Transverse colon (tissue), 4 donors: Measurements from ENCODE around the gene PRKG1. TPM values are rescaled to one million over a fixed set of nuclear protein-coding genes. Genes with fewer than 3 reads are reported as not detected.

Experiments
- DNase-seq: peaks from one replicate; pipeline ENCODE4 v3.0.0-alpha.2; 2019
- H3K27ac ChIP-seq, 4 donors: fragments of 200-600 bp; sonication (generic); 2 replicates each; pipeline ENCODE4 v1.5.1; 2016 to 2018; ENCODE audit warnings: inconsistent platforms in 4 of 4
- H3K27me3 ChIP-seq: fragments of 200-600 bp; sonication (generic); 2 replicates; pipeline ENCODE4 v1.5.1; 2017; ENCODE audit warnings: inconsistent platforms
- H3K36me3 ChIP-seq, 4 donors: fragments of 200-600 bp; sonication (generic); 2 replicates each; pipeline ENCODE4 v1.5.1; 2017 to 2019; ENCODE audit warnings: inconsistent platforms in 4 of 4
- H3K4me1 ChIP-seq, 4 donors: fragments of 200-600 bp; sonication (generic); 2 replicates each; pipeline ENCODE4 v1.5.1; 2017 to 2020; ENCODE audit warnings: inconsistent platforms in 4 of 4
- H3K4me3 ChIP-seq, 4 donors: fragments of 200-600 bp; sonication (generic); 1 replicate in 1 of 4; 2 replicates in 3 of 4; pipeline versions ENCODE4 v1.5.1 to v1.6.1; 2017 to 2019; ENCODE audit warnings: inconsistent platforms in 4 of 4
- H3K9me3 ChIP-seq, 2 donors: fragments of 200-600 bp; sonication (generic); 2 replicates each; pipeline ENCODE4 v1.5.1; 2017 to 2019; ENCODE audit warnings: inconsistent platforms in 2 of 2
- EP300 ChIP-seq: sonication (generic); formaldehyde crosslinking; IDR thresholded peaks from one replicate; pipeline ENCODE4 v1.6.1; 2017; ENCODE audit warnings: antibody characterized with exemption, low read depth
- POLR2A ChIP-seq: fragments of 450-650 bp; IDR thresholded peaks from one replicate; pipeline ENCODE4 v1.6.1; 2016; ENCODE audit warnings: antibody characterized with exemption, mild to moderate bottlenecking, moderate library complexity
- POLR2AphosphoS5 ChIP-seq, 3 donors: sonication (generic); formaldehyde crosslinking; IDR thresholded peaks; one replicate each; pipeline ENCODE4 v1.6.1; 2016; ENCODE audit warnings: antibody characterized with exemption in 3 of 3
- WGBS, 2 donors: methylation state at CpG; one replicate each; pipeline ENCODE4 v1.1.5; 2018; ENCODE audit warnings: low coverage in 1 of 2; 5-methylcytosine and 5-hydroxymethylcytosine counted together
- in situ Hi-C, 4 donors: fragments of 200-750 bp; cut with MboI; loops; one replicate each; pipeline versions ENCODE4 v1.15.0 to v1.15.1; 2017; ENCODE audit warnings: low sequenced_read_pairs in 3 of 4, low pct_ligation_motif_present in 1 of 4, low pct_unique_long_range_greater_than_20kb in 1 of 4
- intact Hi-C: fragments of 100-400 bp; cut with DNase I; formaldehyde crosslinking; loops from one replicate; pipeline ENCODE4 v1.15.1; 2023; ENCODE audit warnings: low total_unique reads
- total RNA-seq, 4 donors: library from RNA; depleted of rRNA; stranded (reverse); fragments of >200 nt; gene quantifications; one replicate each; pipeline ENCODE4 v1.1.0, GENCODE V29; 2016
- TF ChIP-seq, protein P1 (sequence below), 5 experiments: fragments of 200-600 bp in 3 of 5; fragments of 450-650 bp in 2 of 5; sonication (generic) in 3 of 5; IDR thresholded peaks; 1 replicate in 2 of 5; 2 replicates in 3 of 5; pipeline ENCODE4 v1.5.1; 2016 to 2017; ENCODE audit warnings: antibody characterized with exemption in 5 of 5, inconsistent platforms in 3 of 5, mild to moderate bottlenecking in 2 of 5, moderate library complexity in 1 of 5

The PRKG1 gene
- total RNA-seq, 4 donors from 2014 or later = 17.6 to 30.6 (median 26.9) TPM

DNA sequence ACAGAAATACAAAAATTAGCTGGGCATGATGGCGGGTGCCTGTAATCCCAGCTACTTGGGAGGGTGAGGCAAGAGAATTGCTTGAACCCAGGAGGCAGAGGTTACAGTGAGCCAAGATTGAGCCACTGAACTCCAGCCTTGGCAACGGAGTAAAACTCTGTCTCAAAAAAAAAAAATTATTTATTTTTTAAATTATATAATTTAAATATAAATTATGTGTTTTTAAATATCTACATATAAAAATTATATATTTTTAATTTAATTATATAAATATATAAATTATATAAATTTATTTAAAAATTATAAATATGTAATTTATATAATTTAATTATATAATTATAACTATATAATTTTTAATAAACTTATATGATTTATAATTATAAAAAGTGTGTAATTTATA is 51.2 kb downstream of the PRKG1 start:
- in situ Hi-C loops (no loop called here), intact Hi-C loops (no loop called here)
- WGBS, 2 donors = 94 to 95% methylated on average over 2 of the region's 2 CpGs
- Histone ChIP-seq H3K27ac (no peak overlapping the region), H3K4me1 (no peaks in the 10 kb centered on the region), H3K9me3 (peaks cover 0 to 5% of the 10 kb centered on the region in 2 donors), H3K27me3 (no peaks in the 10 kb centered on the region), H3K36me3 (no peaks in the 10 kb centered on the region), H3K4me3 (no peak overlapping the region)
- TF ChIP-seq EP300 (no peak), POLR2A (no peak), POLR2AphosphoS5 (IDR thresholded peaks at IDR 0.05) (no peak)
- TF ChIP-seq, protein P1, sequence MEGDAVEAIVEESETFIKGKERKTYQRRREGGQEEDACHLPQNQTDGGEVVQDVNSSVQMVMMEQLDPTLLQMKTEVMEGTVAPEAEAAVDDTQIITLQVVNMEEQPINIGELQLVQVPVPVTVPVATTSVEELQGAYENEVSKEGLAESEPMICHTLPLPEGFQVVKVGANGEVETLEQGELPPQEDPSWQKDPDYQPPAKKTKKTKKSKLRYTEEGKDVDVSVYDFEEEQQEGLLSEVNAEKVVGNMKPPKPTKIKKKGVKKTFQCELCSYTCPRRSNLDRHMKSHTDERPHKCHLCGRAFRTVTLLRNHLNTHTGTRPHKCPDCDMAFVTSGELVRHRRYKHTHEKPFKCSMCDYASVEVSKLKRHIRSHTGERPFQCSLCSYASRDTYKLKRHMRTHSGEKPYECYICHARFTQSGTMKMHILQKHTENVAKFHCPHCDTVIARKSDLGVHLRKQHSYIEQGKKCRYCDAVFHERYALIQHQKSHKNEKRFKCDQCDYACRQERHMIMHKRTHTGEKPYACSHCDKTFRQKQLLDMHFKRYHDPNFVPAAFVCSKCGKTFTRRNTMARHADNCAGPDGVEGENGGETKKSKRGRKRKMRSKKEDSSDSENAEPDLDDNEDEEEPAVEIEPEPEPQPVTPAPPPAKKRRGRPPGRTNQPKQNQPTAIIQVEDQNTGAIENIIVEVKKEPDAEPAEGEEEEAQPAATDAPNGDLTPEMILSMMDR (IDR thresholded peaks at IDR 0.05) = no peak
- DNase-seq = no peak

DNA sequence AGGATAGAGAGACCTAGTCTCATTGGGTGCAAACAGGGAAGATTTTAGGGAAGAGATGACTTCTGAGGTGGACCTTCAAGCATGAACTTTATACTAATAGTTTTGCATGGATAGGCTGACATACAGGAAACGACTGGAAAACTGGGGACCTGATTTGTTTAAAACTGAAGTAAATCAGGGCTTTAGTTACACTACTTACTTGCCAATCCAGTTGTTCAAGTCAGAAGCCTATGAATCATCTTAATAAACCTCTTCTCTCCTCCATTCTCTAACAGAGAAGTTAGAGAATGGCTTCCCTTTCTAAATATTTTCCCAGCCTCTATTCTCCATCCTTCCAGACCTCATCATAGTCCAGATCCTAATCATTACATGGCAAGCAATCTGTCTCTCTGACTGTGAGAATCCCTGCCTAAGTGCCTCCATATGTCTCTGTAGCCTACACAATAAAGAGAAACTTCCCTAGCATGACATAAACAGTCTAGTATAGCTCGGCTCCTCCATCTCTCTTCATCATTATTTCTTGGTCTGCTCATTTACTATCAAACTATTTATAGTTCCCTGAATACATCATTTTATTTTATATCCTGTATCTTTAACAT is 55.8 kb downstream of the PRKG1 start:
- intact Hi-C loops (no loop called here), in situ Hi-C loops (no loop called here)
- DNase-seq = no peak
- peaks cover 0 to 5% of the 10 kb centered on the region in 2 donors for H3K9me3 ChIP-seq
- WGBS, 2 donors = 58 to 70% methylated on average over 2 of the region's 2 CpGs
- no peaks in the 10 kb centered on the region for H3K36me3 ChIP-seq
- H3K4me3 ChIP-seq = no peak overlapping the region
- no peaks in the 10 kb centered on the region for H3K27me3 ChIP-seq
- no peak for TF ChIP-seq POLR2AphosphoS5 (IDR thresholded peaks at IDR 0.05)
- TF ChIP-seq, protein P1 (IDR thresholded peaks at IDR 0.05) = no peak
- no peak for TF ChIP-seq POLR2A
- no peak for TF ChIP-seq EP300
- no peak overlapping the region for H3K27ac ChIP-seq
- no peaks in the 10 kb centered on the region for H3K4me1 ChIP-seq

DNA sequence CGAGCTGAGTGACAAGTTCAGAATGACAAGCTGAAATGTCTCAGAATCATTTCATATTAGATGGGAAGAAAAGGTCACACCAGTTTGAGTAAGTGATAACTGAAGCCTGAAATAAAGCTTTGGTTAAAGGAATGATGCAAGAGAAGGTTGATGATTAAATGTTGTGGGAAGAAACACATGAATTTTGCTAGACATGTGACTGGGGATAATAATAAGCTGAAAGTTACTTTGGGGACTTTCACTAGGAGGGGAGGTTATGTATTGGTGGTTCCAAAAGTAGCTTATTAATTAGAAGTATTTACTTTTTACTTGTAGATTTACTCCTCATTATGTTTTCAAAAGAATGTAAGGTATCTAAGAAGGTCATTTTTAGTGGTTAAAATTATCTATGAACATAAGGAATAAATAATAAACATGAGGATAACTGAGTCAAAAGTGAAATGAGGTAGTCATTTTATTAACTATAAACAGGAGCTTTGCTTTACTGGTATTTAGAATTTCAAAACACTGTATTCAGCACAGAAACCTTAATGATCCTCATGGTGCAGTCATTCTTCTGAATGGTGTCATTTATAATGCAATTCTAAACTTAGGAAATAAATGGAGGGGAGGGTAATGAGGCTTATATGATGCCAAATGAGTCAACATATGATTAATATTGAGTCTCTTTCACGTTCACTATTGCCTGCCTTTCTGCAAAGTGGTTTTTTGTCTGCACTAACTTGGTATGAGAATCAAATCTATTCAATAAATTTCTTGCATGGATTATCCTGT is 63.7 kb downstream of the PRKG1 start:
- no peaks in the 10 kb centered on the region for H3K9me3 ChIP-seq
- WGBS, 2 donors = 55 to 66% methylated on average over 2 of the region's 2 CpGs
- H3K36me3 ChIP-seq = no peaks in the 10 kb centered on the region
- intact Hi-C loops (no loop called here), in situ Hi-C loops (no loop called here)
- no peak overlapping the region for H3K4me3 ChIP-seq
- H3K4me1 ChIP-seq = no peaks in the 10 kb centered on the region
- H3K27me3 ChIP-seq = no peaks in the 10 kb centered on the region
- DNase-seq = no peak
- TF ChIP-seq, protein P1 (IDR thresholded peaks at IDR 0.05) = no peak
- TF ChIP-seq POLR2A (no peak), EP300 (no peak), POLR2AphosphoS5 (IDR thresholded peaks at IDR 0.05) (no peak)
- no peak overlapping the region for H3K27ac ChIP-seq

DNA sequence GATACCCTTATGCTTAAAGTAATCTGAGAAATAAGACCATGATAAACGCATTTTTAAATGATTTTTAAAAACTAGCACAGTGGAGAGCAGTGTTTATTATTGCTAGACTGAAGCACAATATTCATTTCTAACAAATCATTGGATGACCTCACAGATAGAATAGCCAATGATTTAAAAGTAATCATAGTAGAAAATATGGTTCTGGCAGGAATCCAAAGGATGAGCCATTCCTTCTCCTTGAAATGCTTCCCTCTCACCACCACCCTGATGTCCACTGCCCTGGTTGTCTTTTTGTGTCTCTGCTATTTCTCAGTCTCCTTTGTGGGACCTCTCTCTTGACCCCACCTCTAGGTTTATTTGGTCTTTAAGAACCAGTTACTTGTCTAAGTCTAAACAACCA is 64.9 kb downstream of the PRKG1 start:
- intact Hi-C loops (no loop called here), in situ Hi-C loops (no loop called here)
- Histone ChIP-seq H3K27me3 (no peaks in the 10 kb centered on the region), H3K27ac (no peak overlapping the region), H3K4me3 (no peak overlapping the region), H3K4me1 (no peaks in the 10 kb centered on the region), H3K9me3 (no peaks in the 10 kb centered on the region), H3K36me3 (no peaks in the 10 kb centered on the region)
- TF ChIP-seq POLR2AphosphoS5 (IDR thresholded peaks at IDR 0.05) (no peak), EP300 (no peak), POLR2A (no peak)
- TF ChIP-seq, protein P1 (IDR thresholded peaks at IDR 0.05) = no peak
- WGBS, 2 donors = 76 to 88% methylated on average over 1 of the region's 1 CpG
- no peak for DNase-seq
